HL-60 (cell line): ENCODE results near the gene CACNA1C.

Source experiments
- TF ChIP-seq, protein P1 (sequence below): IDR thresholded peaks from one replicate; pipeline ENCODE4 v1.5.1; 2011; ENCODE audit warnings: low read length, control low read depth, inconsistent platforms; ENCODE audit not compliant: insufficient read depth
- TF ChIP-seq, protein P2 (sequence below): IDR thresholded peaks from 2 replicates; pipeline ENCODE4 v1.6.1; 2012; ENCODE audit warnings: low read depth; ENCODE audit not compliant: insufficient replicate concordance

DNA sequence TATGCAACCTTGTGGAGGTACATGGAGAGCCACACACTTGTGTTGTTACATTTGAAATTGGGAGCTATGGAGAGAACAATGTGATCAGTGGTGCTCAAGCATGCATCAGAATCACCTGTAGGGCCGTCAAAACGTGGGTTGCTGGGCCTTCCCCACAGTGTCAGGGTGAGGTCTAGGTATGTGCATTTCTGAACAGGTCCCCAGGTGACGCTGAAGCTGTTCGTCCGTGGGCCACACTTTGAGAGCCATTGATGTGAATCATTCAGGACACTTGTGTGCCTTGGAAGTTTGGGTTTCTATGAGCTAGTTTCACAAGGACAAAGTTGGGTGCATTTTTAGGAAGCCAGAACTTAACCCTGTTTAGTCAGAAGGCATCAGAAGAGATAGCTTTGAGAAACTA is 450.2 kb downstream of the CACNA1C start:
- TF ChIP-seq, protein P1, sequence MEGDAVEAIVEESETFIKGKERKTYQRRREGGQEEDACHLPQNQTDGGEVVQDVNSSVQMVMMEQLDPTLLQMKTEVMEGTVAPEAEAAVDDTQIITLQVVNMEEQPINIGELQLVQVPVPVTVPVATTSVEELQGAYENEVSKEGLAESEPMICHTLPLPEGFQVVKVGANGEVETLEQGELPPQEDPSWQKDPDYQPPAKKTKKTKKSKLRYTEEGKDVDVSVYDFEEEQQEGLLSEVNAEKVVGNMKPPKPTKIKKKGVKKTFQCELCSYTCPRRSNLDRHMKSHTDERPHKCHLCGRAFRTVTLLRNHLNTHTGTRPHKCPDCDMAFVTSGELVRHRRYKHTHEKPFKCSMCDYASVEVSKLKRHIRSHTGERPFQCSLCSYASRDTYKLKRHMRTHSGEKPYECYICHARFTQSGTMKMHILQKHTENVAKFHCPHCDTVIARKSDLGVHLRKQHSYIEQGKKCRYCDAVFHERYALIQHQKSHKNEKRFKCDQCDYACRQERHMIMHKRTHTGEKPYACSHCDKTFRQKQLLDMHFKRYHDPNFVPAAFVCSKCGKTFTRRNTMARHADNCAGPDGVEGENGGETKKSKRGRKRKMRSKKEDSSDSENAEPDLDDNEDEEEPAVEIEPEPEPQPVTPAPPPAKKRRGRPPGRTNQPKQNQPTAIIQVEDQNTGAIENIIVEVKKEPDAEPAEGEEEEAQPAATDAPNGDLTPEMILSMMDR, result no peak
- TF ChIP-seq, protein P2, sequence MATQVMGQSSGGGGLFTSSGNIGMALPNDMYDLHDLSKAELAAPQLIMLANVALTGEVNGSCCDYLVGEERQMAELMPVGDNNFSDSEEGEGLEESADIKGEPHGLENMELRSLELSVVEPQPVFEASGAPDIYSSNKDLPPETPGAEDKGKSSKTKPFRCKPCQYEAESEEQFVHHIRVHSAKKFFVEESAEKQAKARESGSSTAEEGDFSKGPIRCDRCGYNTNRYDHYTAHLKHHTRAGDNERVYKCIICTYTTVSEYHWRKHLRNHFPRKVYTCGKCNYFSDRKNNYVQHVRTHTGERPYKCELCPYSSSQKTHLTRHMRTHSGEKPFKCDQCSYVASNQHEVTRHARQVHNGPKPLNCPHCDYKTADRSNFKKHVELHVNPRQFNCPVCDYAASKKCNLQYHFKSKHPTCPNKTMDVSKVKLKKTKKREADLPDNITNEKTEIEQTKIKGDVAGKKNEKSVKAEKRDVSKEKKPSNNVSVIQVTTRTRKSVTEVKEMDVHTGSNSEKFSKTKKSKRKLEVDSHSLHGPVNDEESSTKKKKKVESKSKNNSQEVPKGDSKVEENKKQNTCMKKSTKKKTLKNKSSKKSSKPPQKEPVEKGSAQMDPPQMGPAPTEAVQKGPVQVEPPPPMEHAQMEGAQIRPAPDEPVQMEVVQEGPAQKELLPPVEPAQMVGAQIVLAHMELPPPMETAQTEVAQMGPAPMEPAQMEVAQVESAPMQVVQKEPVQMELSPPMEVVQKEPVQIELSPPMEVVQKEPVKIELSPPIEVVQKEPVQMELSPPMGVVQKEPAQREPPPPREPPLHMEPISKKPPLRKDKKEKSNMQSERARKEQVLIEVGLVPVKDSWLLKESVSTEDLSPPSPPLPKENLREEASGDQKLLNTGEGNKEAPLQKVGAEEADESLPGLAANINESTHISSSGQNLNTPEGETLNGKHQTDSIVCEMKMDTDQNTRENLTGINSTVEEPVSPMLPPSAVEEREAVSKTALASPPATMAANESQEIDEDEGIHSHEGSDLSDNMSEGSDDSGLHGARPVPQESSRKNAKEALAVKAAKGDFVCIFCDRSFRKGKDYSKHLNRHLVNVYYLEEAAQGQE, result no peak
